Natural killer cell treated with Interleukin-12 subunit alpha and Interleukin-12 subunit beta and Interleukin-15 and Interleukin-18, amount 100 ng/mL, for 72 hours (primary cell): Measurements from ENCODE around the gene RAB5IF. TPM values are rescaled to one million over a fixed set of nuclear protein-coding genes. Genes with fewer than 3 reads are reported as not detected.
"Not testable (repeated sequence)": the region's sequence is repeated elsewhere in the genome, so short reads cannot be mapped to it uniquely, and the experiment has no call there.

Source experiments
- ATAC-seq, 2 donors: fragments of 150-1000 bp; cut with Tn5 transposase in 1 of 2; sonication (Bioruptor Pico), chemical (Tn5 transposase) in 1 of 2; 2 replicates each; pipeline ENCODE4 v1.10.0; 2021
- DNase-seq: peaks from one replicate; pipeline ENCODE4 v3.0.0; 2022; ENCODE audit warnings: low spot score
- H3K27ac Mint-ChIP-seq, 2 donors: 1 replicate in 1 of 2; 2 replicates in 1 of 2; pipeline ENCODE4 v1.8.0; 2022; ENCODE audit warnings: mixed read lengths in 2 of 2, mild to moderate bottlenecking in 1 of 2, moderate library complexity in 1 of 2
- H3K27me3 Mint-ChIP-seq, 2 donors: 1 replicate in 1 of 2; 2 replicates in 1 of 2; pipeline ENCODE4 v1.8.0; 2022; ENCODE audit warnings: mixed read lengths in 2 of 2
- H3K36me3 Mint-ChIP-seq: one replicate; pipeline ENCODE4 v1.8.0; 2022; ENCODE audit warnings: mixed read lengths
- H3K4me1 Mint-ChIP-seq, 2 donors: 1 replicate in 1 of 2; 2 replicates in 1 of 2; pipeline ENCODE4 v1.8.0; 2022; ENCODE audit warnings: low read depth in 2 of 2, mixed read lengths in 2 of 2, mild to moderate bottlenecking in 1 of 2
- H3K4me3 Mint-ChIP-seq: one replicate; pipeline ENCODE4 v1.8.0; 2022; ENCODE audit warnings: mixed read lengths
- H3K9me3 Mint-ChIP-seq: 2 replicates; pipeline ENCODE4 v1.8.0; 2022; ENCODE audit warnings: mixed read lengths
- total RNA-seq, 2 donors: library from RNA; stranded (reverse); gene quantifications; one replicate each; pipeline ENCODE4 v1.2.3, GENCODE V29; 2022

Gene RAB5IF, protein sequence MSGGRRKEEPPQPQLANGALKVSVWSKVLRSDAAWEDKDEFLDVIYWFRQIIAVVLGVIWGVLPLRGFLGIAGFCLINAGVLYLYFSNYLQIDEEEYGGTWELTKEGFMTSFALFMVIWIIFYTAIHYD
- total RNA-seq, result 100 to 1,000 TPM; 209 to 243 TPM

DNA sequence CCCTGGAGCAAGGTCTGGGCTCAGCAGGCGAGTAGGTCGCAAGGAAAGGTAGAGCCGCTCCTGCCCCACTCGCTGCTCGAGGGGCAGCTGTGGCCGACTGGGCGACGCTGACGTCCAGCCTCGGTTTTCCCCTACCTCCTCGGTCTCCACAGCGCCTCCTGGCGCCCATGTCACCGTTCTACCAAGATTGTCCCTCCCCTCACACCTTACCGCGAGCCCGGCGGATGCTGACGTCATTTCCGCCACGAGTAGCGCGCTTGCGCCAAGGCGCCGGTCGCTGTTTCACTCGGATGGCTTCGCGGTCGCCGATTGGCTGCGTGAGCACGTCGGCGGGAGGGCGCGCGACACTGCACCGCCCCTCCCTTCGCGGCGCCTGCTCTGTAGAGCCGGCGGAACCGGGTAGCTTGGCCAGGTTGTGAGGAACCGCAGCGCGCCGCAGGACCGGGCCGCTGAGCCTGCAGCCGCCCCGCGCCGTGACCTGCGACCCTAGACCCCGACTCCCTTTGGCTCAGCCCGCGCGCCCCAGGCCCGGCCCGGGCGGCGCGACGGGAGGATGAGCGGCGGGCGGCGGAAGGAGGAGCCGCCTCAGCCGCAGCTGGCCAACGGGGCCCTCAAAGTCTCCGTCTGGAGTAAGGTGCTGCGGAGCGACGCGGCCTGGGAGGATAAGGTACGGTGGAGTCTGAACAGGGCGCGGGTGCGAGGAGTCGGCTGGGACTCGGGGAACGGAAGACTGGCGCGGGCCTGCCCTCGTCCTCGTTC is at the start of gene RAB5IF:
TSS of gene RAB5IF (plus strand) at position 381 of the 759 bp plus-strand sequence. CDS start at position 554, 173 bp downstream.
- H3K9me3 Mint-ChIP-seq, result no peaks in the 10 kb centered on the region
- no peaks in the 10 kb centered on the region for H3K27me3 Mint-ChIP-seq
- peak within 1 kb of the TSS; percentile 87 to 97 for H3K27ac Mint-ChIP-seq
- peaks cover 21 to 25% of the 10 kb centered on the region in 2 donors for H3K4me1 Mint-ChIP-seq
- H3K4me3 Mint-ChIP-seq, result peak within 1 kb of the TSS; percentile 100
- ATAC-seq (peak; percentile 95), DNase-seq (peak; percentile 99)
- peaks cover 25% of the 10 kb centered on the region for H3K36me3 Mint-ChIP-seq

DNA sequence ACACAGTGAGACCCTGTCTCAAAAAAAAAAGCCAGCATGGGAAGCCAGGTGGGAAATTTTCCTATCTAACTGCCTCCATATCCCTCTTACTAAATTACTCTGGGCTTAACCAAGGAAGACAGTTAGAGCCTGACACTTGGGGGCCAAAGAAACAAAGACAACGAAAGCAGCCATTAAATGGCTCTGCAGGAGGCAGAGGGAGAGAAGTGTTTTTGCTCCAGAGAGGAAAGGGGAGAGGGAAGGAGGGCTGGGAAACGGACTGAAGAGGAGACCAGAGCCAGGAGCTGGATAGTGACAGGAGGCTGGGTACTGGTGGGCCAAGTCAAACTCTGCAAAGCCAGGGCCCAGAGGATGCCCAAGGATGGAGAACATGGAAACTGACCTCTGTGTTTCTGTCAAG is 42.9 kb upstream of the RAB5IF start:
- H3K4me3 Mint-ChIP-seq, result no peak overlapping the region
- peaks cover 8% of the 10 kb centered on the region for H3K9me3 Mint-ChIP-seq
- H3K27me3 Mint-ChIP-seq, result no peaks in the 10 kb centered on the region
- DNase-seq (no peak), ATAC-seq (no peak)
- peaks cover 9% of the 10 kb centered on the region for H3K36me3 Mint-ChIP-seq
- H3K27ac Mint-ChIP-seq, result peak overlapping the region in 1 of 2 donors; percentile 0
- H3K4me1 Mint-ChIP-seq, result peaks cover 22 to 23% of the 10 kb centered on the region in 2 donors

DNA sequence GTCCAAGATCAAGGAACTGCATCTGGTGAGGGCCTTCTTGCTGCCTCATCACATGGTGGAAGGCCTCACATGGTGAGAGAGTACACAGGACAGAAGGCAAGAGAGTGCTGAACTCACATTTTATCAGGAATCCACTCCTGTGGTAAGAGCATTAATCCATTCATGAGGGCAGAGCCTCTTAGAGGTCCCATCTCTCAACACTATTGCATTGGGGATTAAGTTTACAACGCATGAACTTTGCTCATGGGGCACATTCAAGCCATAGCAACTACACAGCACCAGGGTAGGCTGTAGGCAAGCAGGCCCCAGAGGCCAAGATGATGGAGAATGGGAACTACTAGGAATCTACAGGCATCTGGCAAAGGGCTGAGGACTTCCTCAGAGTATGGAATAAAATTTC is 42.2 kb upstream of the RAB5IF start:
- Mint-ChIP-seq H3K27me3 (no peaks in the 10 kb centered on the region), H3K4me1 (peaks cover 22 to 23% of the 10 kb centered on the region in 2 donors), H3K36me3 (peaks cover 9% of the 10 kb centered on the region), H3K9me3 (peaks cover 8% of the 10 kb centered on the region), H3K27ac (peak overlapping the region; percentile 0 to 69), H3K4me3 (no peak overlapping the region)
- DNase-seq (no peak), ATAC-seq (no peak)

DNA sequence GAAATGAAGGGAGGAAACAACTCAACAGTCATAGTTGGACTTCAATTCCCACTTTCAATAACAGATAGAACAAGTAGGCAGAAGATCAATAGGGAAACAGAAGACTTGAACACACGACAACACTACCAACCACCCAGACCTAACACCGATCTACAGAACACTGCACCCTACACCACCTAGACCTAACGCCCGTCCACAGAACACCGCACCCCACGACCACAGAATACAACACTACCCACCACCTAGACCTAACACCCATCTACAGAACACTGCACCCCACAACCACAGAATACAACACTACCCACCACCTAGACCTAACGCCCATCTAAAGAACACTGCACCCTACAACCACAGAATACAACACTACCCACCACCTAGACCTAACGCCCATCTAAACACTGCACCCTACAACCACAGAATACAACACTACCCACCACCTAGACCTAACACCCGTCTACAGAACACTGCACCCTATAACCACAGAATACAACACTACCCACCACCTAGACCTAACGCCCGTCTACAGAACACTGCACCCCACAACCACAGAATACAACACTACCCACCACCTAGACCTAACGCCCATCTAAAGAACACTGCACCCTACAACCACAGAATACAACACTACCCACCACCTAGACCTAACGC is 41.4 kb upstream of the RAB5IF start:
- Mint-ChIP-seq H3K4me3 (peak overlapping the region; percentile 21), H3K27ac (peak overlapping the region; percentile 0 to 69), H3K4me1 (peaks cover 22 to 23% of the 10 kb centered on the region in 2 donors)
- H3K9me3 Mint-ChIP-seq, H3K36me3 Mint-ChIP-seq, H3K27me3 Mint-ChIP-seq: not testable (repeated sequence)
- DNase-seq (peak; percentile 60), ATAC-seq (peak; percentile 68 to 80)

DNA sequence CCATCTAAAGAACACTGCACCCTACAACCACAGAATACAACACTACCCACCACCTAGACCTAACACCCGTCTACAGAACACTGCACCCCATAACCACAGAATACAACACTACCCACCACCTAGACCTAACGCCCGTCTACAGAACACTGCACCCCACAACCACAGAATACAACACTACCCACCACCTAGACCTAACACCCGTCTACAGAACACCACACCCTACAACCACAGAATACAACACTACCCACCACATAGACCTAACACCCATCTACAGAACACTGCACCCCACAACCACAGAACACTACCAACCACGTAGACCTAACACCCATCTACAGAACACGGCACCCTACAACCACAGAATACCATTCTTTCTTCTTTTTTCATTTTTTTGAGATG is 40.9 kb upstream of the RAB5IF start:
- Mint-ChIP-seq H3K4me1 (peaks cover 22 to 23% of the 10 kb centered on the region in 2 donors), H3K27ac (peak overlapping the region; percentile 2 to 69)
- DNase-seq (peak; percentile 55), ATAC-seq (peak in 1 of 2 donors; percentile 69)
- H3K27me3 Mint-ChIP-seq, H3K4me3 Mint-ChIP-seq, H3K9me3 Mint-ChIP-seq, H3K36me3 Mint-ChIP-seq: not testable (repeated sequence)

DNA sequence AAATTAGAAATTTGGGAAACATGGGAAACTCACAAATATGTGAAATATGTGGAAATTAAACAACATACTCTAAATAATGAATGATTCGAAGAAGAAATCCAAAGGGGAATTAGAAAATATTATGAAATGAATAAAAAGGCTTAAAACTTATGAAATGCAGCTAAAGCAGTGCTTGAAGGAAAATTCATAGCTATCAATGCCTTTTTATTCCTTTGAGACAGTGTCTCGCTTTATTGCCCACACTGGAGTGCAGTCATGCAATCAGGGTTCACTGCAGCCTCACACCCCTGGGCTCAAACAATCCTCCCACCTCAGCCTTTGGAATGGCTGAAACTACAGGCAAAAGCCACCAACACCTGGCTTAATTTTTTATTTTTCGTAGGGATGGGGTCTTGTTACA is 40.1 kb upstream of the RAB5IF start:
- Mint-ChIP-seq H3K36me3 (peaks cover 9% of the 10 kb centered on the region), H3K27me3 (no peaks in the 10 kb centered on the region), H3K27ac (peak overlapping the region; percentile 2 to 69), H3K9me3 (peaks cover 8% of the 10 kb centered on the region), H3K4me1 (peaks cover 22 to 23% of the 10 kb centered on the region in 2 donors), H3K4me3 (no peak overlapping the region)
- no peak for DNase-seq
- no peak for ATAC-seq

DNA sequence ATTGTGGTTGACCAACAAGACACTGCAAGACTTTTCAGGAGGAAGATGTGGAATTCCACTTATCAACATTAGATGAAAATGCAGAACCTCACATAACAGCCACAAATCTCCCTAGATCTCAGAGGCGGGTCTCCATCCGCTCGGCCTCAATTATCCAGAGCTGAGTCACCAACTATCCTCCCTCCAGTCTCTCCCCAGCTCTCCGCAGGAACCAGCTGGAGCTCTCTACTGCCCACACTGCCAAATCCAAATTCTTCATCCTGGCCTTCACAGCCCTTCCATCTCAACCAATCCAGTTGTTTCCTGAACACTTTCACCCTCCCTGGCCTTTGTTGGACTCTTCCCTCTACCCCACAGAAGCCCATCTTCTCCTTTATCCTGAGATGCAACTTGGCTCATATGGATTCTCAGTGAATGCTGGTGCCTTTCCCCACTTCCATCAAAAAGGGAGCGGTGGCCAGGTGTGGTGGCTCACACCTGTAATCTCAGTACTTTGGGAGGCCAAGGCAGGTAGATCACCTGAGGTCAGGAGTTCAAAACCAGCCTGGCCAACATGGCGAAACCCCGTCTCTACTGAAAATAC is 35.6 kb upstream of the RAB5IF start:
- Mint-ChIP-seq H3K27me3 (no peaks in the 10 kb centered on the region), H3K36me3 (peaks cover 5% of the 10 kb centered on the region), H3K9me3 (peaks cover under 1% of the 10 kb centered on the region), H3K4me3 (no peak overlapping the region), H3K27ac (no peak overlapping the region), H3K4me1 (peaks cover 13 to 19% of the 10 kb centered on the region in 2 donors)
- ATAC-seq (no peak), DNase-seq (no peak)

DNA sequence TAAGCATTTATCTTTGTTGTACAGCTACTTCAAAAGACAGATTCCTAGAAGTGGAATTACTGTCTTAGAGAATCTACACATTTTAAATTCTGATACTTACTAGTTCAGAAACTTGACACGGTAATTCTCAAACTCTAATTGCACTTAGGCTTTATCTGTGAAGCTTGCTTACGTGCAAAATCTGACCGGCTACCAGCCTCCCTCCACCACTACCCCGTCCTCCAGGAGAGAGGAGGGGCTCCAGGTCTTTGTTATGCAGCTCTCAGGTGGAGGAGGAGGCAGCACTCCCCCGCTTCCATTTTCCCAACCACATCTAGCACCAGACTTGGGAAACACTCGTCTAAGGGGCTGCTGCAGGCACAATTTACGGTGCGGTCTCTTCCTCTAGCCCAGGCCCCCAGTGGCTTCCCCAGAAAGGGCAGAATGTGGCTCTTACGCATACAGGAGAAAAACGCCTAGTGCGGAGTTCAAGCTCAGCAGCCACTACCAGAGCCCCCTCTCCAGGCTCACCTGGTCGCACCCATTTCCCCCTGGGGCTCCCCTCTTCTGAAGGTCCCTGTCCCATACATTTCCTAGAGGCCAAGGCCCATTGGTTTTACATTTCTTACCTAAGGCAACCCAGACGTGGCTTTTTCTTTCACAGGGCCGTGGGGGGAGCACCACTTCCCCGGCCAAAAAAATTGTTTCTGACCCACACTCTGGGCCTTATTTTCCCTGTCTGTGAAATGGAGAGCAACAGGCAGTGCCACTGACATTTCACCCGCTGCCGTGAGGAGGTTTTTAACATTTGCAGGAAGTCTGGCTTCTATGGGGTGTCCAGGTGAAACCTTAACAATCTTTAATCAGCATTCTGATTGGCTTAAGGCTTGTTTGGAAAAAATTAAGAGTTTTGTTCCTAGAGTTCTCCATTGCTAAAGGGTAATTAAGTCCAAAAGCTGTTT is 33.7 kb upstream of the RAB5IF start:
- peaks cover 24% of the 10 kb centered on the region in 2 donors for H3K4me1 Mint-ChIP-seq
- no peaks in the 10 kb centered on the region for H3K27me3 Mint-ChIP-seq
- peak overlapping the region; percentile 72 for H3K4me3 Mint-ChIP-seq
- DNase-seq (no peak), ATAC-seq (no peak)
- H3K36me3 Mint-ChIP-seq, result no peaks in the 10 kb centered on the region
- H3K9me3 Mint-ChIP-seq, result no peaks in the 10 kb centered on the region
- H3K27ac Mint-ChIP-seq, result peak overlapping the region; percentile 82 to 92

DNA sequence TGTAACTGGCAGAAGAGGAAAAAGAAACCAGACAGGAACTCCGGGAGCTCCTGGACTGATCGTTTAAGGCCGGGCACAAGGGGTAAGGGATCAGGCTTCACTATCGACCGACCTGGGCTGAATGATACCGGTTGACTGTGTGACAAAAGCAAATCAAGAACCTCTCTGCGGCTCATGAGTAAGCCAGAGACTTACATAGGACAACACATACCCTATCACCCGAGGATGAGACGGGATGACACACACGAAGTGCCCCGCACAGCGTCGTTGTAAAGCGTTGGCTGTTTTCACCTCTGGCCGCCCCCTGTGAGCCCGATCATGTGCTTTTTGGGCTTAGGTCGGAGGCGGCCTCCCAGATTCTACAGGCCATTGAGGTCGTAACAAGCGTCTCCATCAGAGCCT is 32.9 kb upstream of the RAB5IF start:
- ATAC-seq (peak; percentile 52 to 69), DNase-seq (no peak)
- Mint-ChIP-seq H3K4me1 (peaks cover 24% of the 10 kb centered on the region in 2 donors), H3K4me3 (peak overlapping the region; percentile 72), H3K36me3 (no peaks in the 10 kb centered on the region), H3K9me3 (no peaks in the 10 kb centered on the region), H3K27me3 (no peaks in the 10 kb centered on the region), H3K27ac (peak overlapping the region; percentile 82 to 92)

DNA sequence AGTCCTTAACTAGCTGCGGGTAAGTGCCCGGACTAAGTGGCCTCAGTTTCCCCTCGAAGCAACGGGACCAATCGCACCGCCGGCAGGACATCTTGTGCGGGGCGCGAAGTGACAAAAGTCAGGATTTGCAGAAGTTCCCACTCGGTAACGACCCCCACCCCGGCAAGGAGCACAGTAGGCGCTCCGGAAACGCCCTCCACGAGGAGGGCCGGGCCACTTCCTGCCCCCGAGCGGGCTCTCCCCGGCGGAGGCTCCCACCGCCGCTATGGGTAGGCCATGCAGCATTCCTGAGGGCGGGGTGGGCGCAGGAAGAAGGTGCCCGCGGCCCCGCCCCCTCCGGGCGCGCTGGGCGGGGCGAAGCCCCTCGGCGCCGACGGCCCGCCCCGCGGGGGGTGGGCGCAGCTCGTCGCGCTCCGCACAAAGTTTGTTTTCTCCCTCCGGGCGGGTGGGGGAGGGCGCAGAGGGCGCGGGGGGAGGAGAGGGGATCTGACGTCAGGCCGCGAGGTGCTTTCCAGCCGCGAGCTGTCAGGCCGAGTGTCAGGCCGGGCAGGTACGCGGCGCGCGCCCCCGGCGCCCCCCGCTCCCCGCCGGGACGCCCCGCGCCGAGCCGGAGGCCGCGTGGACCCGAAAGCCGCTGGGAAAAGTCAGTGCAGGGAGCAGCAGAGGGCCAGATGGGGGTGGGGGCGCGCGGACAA is 32.3 kb upstream of the RAB5IF start, which contains the start of gene TGIF2:
TSS of gene TGIF2 (plus strand) at position 495 of the 695 bp plus-strand sequence. CDS start 5,178 bp downstream, outside the sequence.
- peak; percentile 89 for DNase-seq
- Mint-ChIP-seq H3K36me3 (no peaks in the 10 kb centered on the region), H3K4me1 (peaks cover 24% of the 10 kb centered on the region in 2 donors), H3K27me3 (no peaks in the 10 kb centered on the region), H3K4me3 (peak within 1 kb of the TSS; percentile 90), H3K27ac (peak within 1 kb of the TSS; percentile 82 to 92), H3K9me3 (no peaks in the 10 kb centered on the region)
- peak; percentile 89 to 95 for ATAC-seq

DNA sequence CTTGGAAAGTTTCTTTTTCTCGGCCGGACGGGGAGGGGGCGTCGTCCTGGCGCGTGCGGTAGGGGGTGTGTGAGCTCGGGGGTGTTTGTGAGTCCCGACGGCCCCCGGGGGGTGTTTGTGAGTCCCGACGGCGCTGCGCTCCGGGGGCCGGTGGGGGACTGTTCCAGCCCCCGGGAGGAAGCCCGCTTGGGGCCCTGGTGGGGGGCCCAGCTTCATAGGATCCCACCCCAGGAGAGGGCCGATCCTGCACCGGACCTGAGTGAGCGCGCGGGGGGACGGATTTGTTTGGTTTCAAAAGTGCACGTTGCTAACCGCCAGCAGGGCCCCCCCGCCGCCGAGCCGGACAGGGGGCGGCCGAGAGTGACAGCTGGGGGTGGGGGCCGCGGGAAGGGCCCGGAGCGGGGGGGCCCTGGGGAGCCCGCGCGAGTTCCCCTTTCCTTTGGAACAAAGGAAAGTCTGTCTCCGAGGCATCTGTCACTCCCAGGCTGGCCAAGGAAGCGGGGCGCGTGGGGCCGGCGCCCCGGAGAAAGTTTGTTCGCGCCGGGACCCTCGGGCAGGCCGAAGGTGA is 31.7 kb upstream of the RAB5IF start:
- Mint-ChIP-seq H3K27ac (no peak overlapping the region), H3K27me3 (no peaks in the 10 kb centered on the region), H3K4me3 (peak overlapping the region; percentile 90), H3K36me3 (no peaks in the 10 kb centered on the region), H3K9me3 (no peaks in the 10 kb centered on the region), H3K4me1 (peaks cover 24% of the 10 kb centered on the region in 2 donors)
- peak; percentile 4 to 17 for ATAC-seq
- DNase-seq, result peak; percentile 70
